ENCODE data around the gene APBB1IP.

GRCh38 chr10:26579256-26580063 lies 141.3 kb downstream of the APBB1IP start:
- TF ChIP-seq, protein P1, sequence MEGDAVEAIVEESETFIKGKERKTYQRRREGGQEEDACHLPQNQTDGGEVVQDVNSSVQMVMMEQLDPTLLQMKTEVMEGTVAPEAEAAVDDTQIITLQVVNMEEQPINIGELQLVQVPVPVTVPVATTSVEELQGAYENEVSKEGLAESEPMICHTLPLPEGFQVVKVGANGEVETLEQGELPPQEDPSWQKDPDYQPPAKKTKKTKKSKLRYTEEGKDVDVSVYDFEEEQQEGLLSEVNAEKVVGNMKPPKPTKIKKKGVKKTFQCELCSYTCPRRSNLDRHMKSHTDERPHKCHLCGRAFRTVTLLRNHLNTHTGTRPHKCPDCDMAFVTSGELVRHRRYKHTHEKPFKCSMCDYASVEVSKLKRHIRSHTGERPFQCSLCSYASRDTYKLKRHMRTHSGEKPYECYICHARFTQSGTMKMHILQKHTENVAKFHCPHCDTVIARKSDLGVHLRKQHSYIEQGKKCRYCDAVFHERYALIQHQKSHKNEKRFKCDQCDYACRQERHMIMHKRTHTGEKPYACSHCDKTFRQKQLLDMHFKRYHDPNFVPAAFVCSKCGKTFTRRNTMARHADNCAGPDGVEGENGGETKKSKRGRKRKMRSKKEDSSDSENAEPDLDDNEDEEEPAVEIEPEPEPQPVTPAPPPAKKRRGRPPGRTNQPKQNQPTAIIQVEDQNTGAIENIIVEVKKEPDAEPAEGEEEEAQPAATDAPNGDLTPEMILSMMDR (conservative IDR thresholded peaks at IDR 0.05; ENCODE audit: low read depth, low read length): no peak
- TF ChIP-seq EZH2 (IDR thresholded peaks at IDR 0.05; ENCODE audit: low read length, unreplicated experiment): no peak
- TF ChIP-seq EZH2phosphoT487 (IDR thresholded peaks at IDR 0.05; ENCODE audit: borderline replicate concordance, low read length): no peak

Data from PC-3 (cell line).